ENCODE results near the gene SMG9.

The SMG9 gene, protein sequence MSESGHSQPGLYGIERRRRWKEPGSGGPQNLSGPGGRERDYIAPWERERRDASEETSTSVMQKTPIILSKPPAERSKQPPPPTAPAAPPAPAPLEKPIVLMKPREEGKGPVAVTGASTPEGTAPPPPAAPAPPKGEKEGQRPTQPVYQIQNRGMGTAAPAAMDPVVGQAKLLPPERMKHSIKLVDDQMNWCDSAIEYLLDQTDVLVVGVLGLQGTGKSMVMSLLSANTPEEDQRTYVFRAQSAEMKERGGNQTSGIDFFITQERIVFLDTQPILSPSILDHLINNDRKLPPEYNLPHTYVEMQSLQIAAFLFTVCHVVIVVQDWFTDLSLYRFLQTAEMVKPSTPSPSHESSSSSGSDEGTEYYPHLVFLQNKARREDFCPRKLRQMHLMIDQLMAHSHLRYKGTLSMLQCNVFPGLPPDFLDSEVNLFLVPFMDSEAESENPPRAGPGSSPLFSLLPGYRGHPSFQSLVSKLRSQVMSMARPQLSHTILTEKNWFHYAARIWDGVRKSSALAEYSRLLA

DNA sequence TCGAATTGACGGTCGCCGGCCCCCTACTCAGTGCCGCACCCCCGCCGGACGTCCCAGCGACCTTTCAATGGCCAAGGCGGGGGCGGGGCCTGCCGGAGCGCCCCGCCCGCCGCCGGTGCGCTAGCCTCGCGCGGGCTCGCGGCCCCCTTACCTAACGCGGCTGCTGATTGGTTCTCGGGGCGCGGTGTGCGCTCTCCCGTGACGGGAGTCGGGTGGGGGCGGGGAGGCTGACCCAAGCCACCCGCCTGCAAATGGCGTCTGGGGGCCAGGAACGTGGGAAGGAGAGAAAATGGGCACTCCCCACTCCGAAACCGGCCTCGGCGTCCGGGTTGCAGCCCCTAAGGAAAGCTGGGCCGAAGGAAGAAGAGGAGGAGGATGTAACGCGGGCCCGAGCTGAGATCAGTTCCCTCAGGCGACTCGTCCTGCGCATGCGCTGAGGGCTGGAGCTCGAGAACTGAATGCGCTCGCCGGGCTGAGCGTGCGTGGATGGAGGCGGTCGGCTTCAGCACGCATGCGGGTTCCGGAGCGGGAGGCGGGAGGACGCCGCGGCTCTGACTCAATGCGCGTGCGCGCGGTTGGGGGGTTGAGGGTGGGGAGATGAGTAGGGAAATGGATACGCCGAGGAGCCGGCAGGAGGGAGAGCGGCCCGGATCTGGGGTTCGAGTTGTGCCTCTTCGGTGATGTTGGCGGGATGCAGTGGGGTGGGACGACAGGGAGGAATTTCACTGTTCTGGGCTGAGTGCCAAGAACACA lies at the start of gene SMG9:
Gene SMG9 (minus strand): TSS at position 460 of the 753 bp plus-strand sequence. CDS start 4,221 bp downstream, outside the sequence.
- FAIRE-seq, result no peak

DNA sequence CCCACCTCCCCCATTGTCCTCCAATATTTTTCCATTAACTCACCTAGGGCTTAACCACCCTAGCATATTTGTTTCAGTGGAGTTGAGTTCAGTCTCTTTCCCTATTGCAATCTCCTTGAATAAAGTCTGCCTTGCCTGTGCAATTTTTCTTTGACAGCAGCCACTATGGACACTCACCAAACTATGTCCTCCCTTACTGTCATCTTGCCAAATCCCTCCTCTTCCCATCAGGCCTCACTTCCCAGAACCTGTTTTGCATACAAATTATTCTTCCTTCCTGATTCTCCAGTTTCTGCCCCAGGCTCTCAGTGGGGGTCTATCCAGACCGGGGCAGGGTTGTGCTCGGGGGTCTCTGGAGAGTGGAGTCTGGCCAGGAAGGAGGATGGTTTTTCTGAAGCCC lies 49.7 kb upstream of the SMG9 start:
- FAIRE-seq, result no peak

DNA sequence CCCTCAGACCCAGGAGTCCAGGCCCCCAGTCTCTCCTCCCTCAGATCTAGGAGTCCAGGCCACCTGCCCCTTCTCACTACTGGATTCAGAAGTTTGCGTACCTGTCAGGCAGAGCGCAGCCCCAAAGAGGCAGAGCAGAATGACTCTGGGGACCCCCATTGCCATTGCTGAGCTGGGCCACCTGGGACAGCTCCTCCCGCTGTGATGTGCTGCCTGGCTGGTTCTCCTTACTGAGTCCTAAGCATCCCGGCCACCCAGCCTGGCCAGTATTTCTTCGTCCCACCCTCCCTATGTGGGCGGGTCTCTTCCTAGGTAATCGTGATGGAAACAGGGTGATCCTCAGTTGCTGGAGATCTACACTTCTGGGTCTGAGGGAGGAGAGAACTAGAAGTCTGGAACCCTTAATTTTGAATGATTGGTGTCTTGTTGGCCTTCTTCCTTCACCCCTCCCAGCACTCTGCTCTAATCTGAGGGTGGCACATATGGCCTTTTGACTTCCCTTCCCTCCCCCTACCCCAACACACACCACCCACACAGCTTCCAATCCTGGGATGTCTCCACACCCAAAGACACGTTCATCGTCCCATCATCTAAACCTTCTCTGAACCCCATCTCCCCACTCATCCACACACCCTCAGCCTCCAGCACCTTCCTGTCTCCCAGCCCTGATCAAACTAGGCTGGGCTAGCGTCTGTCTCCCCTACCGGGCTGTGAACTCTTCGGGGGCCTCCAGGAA lies 47.6 kb upstream of the SMG9 start, which contains the start of gene LYPD5:
Gene LYPD5 (minus strand): TSS at position 232 of the 736 bp plus-strand sequence. CDS start 67 bp downstream, at position 165.
- FAIRE-seq, result no peak

DNA sequence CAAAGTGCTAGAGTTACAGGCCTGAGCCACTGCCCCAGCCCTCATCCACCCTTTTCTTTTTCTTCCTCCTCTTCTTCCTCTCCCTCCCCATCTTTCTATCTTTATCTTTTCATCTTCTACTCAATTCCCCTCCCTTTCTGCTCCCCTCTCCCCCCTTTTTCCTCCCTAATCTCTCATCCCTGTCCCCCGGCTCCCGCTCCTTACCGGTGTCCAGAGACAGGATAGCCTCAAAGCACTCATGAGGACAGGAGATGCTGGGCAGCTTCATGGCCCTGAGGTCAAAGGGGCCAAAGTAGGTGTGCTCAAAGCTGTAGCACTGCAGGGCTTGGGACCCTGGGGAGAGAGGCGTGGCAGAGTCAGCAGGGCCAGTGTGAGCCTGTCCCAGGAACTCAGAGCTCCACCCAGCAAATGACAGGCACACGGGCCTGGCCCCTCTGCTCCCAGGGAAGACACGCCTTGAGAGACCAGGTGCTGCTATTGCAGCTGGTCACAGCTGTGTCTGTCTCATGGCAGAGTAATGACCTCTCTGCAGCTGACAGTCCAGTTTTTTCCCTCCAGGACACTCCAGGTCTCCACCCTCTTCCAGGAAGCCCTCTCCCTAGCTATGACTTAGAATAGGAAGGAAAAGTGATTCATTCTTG lies 44.9 kb upstream of the SMG9 start:
- no peak for FAIRE-seq

DNA sequence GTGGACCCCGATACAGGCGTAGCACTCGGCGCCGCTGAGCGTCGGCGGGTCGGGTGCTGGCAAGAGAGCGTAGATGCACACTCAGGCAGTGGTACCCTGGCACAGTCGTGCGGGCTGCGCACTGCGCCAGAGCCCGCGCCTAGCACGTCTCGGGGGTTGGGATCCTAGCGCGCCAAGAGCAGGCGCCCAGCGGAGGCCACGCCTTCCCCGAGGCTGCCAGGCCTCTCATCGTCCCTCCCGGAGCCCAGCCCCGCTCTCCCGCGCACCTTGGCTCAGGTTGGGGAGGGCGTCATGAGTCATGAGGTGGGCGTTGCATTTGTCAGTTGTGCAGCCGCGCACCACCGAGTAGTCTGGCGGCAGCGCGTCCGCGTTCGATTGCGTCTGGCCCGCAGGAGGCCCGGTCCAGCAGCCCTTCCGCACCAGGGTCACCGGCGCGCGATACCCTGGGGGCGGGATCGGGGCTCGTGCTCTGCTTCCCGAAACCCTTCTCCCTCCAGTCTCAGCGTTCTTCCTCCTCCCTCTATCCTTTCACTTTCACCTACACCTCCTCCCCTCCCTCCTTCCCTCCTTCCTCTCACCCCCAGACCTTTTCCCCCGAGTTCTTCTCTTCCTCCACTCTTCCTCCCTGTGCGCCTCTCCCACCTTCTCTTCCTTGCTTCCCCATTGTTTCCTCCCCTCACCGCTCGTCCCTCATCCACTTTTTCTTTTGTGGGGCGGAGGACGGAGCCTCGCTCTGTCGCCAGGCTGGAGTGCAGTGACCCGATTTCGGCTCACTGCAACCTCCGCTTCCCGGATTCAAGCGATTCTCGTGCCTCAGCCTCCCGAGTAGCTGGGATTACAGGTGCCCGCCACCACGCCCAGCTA lies 44.0 kb upstream of the SMG9 start:
- FAIRE-seq, result no peak

DNA sequence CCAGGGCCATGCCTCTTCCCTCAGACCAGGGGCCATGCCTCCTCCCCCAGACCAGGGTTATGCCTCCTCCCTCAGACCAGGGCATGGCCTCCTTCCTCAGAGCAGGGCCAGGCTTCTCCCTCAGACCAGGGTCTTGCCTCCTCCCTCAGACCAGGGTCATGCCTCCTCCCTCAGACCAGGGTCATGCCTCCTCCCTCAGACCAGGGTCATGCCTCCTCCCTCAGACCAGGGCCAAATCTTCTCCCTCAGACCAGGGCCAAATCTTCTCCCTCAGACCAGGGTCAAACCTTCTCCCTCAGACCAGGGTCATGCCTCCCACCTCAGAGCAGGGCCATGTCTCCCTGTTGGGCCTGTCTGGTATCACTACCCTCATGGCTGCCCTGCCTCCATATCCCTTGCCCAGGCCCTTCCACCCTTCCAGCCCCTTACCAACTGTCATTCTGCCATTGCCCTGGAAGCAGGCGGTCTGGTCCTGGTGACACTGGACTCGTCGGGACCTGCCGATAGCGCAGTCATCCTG lies 43.3 kb upstream of the SMG9 start:
- FAIRE-seq, result no peak

DNA sequence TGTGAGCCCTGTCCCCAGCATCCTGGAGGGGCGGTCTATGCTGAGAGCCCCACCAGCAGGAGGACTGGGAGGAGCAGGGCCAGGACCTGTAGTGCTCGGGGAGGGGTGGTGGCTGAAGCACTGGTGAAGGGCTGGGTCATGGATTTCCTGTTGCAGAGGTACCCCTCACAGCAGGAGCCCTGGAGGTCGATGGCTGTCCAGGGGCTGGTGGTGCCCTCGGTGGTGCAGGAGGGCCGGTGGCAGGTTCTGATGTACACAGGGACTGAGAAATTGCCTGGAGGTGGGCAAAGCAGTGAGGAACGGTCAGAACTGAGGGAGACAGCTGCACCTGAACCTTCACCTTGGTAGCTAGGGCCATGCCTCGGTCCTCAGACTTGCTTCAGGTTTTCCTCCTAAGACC lies 42.8 kb upstream of the SMG9 start:
- FAIRE-seq, result no peak

DNA sequence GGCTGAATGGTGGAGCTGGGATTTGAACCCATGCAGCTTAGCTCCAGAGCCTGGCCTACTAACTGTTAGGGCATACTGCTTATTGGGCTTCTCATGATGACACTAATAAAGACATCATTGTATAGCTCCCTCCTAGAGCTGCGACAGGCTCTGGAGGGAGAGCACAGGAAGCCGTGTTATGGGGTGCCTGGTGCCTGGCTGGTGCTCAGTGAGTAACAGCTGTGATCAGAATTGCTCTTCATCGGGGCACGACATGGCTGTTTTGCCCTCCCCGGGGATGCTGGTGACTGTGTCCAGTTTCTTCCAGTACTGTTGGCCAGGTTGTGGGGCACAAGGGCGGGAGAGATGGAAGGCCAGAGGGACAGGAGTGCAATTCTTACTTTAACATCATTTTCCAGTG lies 42.4 kb upstream of the SMG9 start:
- no peak for FAIRE-seq

DNA sequence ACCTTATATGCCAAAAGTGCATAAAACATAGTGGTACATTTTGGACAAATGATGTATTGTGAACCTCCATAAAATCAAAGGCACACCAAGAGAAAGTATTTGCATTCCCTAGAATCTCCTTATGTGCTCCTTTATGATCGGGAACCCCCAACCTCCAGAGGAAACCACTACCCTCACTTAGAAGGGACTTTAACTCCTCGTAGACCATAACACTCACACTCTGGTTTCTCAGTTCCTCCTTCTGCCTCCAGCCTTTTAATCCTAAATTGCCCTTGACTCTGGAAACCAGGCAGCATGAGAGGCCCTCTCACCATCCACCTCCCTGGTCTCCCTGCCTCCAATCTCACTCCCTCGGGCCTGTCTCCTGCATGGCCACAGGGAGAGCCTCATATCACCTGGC lies 35.8 kb upstream of the SMG9 start:
- FAIRE-seq, result no peak

DNA sequence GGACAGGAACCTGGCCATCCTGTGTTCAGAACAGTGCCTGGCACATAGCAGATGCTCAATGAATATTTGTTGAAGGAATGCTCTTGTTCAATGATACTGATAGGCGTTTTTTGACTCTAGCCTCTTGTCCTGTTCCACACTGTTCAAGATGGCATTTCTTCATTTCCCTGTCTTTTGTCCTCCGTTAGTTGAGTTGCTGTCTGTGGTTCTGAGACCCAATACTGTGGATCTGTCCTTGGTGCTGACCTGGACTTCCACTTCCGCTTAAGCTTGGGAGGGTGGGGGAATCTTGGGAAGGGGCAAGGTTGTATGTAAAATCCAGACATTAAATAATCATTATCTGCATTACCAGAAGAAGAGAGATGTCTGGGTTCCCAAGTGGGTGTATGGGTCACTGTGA lies 34.3 kb upstream of the SMG9 start:
- no peak for FAIRE-seq

DNA sequence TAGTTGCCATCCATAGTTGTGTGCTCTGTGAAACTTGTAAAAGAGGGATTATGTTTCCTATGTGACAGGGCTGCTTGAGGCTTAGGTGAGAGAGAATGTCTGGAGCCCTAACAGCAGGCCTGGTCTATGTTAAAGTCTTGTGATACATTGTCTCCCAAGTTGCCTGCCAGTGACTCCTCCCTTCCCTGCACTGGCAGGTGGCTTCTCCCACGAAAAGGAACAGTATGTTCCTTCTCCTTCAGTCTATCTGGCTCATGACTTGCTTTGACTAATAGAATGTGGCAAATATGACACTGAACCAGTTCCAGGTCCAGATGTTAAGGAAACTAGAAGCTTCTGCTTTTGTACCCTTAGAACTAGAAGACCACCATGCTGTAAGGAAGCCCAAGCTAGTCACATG lies 31.9 kb upstream of the SMG9 start:
- no peak for FAIRE-seq

DNA sequence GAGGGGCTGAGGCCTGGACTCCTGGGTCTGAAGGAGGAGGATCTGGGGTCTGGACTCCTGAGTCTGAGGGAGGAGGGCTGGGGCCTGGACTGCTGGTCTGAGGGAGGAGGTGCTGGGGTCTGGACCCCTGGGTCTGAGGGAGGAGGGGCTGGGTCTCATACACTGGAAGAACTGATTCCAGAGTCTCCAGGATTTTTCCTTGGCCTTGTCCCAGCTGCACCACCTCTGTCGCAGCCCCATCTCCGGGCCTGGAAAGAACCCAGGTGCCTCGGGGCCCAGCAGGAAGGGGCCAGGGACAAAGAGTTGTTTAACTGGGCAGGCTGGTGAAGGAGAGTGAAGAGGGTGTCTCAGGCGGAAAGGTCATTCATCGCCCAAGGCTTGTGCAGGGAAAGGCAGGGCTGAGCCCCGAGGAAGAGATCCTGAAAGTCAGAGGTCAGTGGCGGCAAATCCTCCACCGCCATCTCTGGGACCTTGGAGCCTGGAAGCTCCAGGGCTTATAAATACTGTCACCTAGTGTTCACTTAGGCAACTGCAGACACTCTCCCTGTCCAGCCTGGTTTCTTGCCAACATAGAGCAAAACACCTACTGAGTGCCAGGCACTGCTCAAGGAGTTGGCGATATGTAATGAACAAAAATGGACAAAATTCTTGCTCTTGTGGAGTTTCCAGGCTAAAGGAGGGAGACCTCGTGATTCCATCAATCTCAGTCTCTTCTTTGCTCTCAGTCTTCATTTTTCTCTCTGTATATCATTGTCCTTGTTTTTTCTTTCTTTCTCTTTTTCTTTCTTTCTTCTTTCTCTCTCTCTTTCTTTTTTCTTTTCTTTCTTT lies 30.4 kb upstream of the SMG9 start:
- no peak for FAIRE-seq

DNA sequence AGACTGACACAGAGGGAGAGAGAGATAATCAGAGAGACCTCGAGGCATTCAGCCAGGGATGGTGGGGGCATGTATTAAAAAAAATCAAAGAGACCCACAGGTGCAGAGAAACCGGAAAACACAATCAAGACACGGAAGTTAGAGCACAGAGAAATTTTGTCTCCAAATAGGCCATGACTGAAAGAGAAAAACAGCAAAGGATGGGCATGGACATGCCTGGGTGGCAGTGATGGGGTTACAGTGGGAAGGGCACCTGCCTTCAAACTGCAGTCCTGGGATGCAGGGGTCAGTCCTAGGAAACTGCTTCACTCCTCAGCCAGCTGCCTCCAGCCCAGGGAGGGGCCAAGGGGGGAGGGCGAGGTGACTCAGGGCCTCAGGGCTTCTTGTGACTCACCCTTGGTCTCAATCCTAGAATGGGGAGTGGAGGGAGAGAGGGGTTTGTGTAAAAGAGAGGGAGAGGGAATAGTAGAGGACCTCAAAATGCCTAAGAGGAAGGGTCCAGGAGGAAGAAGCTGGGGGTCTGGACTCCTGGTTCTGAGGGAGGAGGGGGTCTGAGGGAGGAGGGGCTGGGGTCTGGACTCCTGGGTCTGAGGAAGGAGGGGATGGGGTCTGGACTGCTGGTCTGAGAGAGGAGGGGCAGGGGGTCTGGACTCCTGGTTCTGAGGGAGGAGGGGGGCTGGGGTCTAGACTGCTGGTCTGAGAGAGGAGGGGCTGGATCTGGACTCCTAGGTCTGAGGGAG lies 29.6 kb upstream of the SMG9 start:
- FAIRE-seq, result no peak

DNA sequence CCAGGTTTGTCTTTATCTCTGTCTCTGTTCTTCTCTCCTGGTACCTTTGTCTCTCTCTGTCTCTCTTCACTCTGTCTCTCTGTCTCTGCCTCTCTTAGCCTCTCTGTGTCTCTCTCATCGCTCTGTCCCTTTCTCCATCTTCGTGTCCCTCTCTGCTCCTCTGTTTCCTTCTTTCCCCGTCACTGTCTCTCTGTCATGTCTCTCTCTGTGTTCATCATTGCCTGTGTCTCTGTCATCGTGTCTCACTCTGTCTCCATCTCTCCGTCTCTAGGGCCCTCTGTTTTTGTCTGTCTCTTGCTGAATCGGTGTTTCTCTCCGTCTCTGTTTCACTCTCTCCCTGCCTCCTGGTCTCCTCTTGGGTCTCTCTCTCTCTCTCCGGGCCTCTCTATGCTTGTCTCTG lies 28.9 kb upstream of the SMG9 start:
- no peak for FAIRE-seq

DNA sequence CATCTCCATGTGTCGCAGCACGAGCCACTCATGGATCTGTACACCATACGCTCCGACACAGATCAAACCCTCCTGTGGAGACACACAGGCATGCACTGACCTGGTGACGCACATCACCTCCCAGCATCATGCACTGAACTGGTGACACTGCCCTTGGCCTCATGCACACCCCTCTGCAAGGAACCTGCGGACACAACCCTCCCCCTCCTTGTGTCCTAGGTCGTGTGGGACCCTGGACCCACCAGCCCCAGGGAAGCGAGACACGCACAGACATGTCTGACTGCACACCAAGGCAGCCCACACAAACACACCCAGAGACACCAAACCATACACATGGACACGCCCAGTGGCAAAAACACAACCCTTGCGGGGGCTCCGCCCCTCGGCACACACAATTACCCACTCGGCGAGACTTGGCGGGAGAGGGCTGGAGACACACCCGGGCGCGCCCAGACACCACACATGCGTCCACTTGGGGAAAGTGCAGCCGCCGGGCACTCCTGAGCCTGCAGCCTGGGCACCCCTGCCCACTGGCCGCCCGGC lies 28.0 kb upstream of the SMG9 start:
- no peak for FAIRE-seq

DNA sequence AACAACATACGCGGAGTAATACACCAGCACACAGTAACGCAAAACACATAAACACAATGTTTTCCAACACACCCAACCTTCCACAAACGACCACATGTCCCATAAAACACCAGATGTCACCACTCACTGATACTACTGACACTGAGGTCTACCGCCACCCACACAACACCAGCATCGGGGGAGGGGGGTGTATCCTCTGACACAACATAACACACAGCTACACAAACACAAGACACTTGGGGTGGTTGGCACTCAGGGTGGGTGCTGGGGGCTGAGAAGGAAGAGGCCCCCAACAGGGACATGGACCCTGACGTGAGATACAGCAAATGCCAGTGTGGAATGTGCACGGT lies 27.5 kb upstream of the SMG9 start:
- FAIRE-seq, result no peak

DNA sequence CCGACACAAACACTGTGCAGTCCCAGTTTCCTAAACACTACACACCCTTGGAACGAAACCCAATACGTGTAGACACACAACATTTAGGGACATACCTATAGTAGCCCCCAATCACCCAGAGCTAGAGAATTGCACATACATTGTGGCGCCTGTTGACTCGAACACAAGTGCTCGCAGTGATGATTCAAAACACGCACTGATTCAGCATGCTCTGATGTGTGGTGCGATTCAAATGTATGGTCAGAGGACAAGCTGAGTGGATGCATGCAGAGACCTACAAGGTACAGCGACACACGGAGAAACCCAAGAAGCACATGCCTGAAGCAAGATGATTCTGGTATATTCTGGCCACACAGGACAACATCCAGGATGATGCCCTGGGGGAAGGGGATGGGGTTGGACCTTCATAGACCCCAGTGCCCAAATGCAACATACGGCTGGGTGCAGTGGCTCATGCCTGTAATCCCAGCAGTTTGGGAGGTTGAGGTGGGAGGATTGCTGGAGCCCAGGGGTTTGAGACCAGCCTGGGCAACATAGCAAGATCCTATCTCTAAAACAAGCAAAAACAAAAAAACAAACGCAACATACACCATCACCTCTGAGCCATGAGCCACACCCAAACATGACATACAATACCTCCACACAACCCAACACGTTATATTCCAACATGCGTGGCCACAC lies 27.0 kb upstream of the SMG9 start:
- no peak for FAIRE-seq

DNA sequence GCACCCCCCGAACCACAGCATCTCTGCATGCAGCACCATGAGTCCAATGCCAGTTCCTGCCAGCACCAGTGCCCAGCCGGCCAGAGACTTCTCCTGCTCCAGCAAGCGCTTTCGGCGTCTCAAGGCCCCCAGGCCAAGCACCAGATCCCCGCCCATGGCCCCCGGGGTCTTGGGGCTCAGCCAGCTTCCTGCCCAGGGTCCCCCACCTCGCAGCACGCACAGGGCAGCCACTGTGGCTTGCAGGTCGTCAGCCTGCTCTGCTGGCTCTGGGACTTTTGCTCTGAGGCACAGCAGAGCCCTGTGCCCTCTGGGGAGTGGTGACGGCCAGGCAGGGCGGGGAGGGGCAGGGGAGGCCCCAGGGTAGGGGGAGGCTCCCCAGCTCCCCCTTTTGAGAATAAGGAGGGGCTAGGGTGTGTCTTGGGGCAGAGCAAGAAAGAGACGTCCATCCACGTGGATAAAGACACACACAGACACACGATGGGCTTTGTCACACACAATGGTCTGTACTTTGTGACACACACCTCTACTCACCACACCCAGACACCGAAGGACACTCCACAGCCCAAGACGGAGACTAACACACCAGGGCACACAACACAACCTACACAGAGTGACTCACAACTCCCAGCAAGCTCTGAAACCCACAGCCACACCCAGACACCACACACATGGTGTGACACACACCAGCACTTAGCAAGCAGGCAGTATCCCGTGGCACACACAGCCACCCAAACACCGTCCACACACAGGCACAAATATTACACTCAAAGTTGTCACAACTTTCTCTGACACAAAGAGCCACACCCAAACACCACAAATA lies 26.2 kb upstream of the SMG9 start, which contains the start of gene KCNN4:
Gene KCNN4 (minus strand): TSS at position 268 of the 820 bp plus-strand sequence. CDS start 112 bp downstream, at position 156.
- FAIRE-seq, result no peak

Measured in endometrium (tissue), 2 donors.